HG03469 (cell line): ENCODE results near the gene HSFX4.
"Not testable (repeated sequence)": the region's sequence is repeated elsewhere in the genome, so short reads cannot be mapped to it uniquely, and the experiment has no call there.

Source experiments
- ATAC-seq: cut with Tn5 transposase; IDR thresholded peaks from one replicate; pipeline ENCODE4 v1.9.1; 2021; ENCODE audit warnings: mild to moderate bottlenecking, moderate library complexity, moderate number of reproducible peaks; ENCODE audit not compliant: unreplicated experiment

Gene HSFX4

DNA sequence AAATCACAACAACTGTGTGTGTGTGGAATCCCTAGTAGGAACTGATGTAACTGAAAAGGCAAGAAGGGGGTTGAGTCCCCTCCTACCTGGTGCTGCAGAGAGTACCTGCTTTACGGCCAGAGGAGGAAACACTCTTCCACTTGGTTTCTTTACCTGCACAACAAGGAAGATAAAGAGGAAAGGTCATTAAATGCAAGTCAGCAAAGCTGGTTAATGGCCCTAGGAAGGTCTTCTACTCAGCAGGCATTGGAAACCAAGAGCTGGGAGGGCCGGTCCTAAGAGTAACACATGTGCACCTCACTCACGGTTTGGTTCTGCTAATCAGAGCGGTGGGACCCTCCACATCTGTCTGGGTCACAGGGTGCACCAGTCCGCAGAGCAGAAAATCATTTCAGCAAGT, 8.0 kb downstream of the HSFX4 start:
- ATAC-seq = not testable (repeated sequence)

- ATAC-seq = no peak
Observed at GRCh38 chrX:149937871-149938426, 8.6 kb downstream of the HSFX4 start.

GRCh38 chrX:149938427-149938880, 9.1 kb downstream of the HSFX4 start, which contains the start of gene EOLA2:
EOLA2 (minus strand) TSS chrX:149938491; CDS start chrX:149933874, 4,617 bp downstream.
- peak; percentile 84 for ATAC-seq

DNA sequence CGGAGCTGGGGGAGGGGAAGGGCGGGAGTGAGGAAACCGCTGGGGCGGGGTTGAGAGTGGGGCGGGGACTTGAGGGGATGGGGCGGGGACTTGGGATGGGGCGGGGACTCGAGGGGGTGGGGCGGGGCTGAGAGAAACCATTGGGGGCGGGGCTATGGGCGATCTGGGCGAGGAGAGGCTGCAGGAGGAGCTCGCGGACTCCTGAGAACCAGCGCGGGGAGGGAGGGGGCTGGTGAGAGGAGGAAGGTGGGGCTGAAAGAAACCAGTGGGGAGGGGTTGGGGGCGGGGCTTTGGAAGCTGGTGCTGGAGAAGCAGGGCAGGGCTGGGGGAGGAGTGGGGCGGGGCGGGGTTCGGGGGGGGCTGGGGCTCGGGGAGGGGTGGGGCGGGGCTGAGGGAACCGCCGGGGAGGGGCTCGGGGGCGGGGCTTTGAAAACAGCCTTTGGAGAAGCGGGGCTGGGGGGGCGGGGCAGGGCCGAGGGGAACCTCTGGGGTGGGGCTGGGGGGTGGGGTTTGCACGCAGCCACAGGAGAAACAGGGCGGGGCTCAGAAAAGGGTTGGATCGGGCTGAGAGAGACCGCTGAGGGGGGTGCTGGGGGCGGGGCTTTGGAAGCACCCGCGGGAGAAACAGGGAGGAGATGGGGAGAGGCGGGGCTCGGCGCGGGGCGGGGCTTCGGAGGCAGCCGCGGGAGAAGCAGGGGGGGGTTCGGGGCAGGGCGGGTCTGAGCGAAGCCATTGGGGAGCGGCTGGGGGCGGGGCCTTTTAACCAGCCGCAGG, 9.7 kb downstream of the HSFX4 start:
- no peak for ATAC-seq

DNA sequence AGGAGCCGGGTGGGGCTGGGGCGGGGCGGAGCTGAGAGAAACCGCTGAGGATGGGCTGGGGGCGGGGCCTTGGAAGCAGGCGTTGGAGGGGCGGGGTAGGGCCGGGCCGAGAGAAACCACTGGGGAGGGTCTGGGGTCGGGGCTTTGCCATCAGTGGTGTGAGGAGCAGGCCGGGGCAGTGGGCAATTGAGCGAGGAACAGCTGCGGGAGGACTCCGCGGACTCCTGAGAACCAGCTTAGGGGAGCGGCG, 10.2 kb downstream of the HSFX4 start:
- no peak for ATAC-seq

- peak; percentile 28 for ATAC-seq
Observed at GRCh38 chrX:149939905-149940673, 10.7 kb downstream of the HSFX4 start.

GRCh38 chrX:149940674-149941024, 11.3 kb downstream of the HSFX4 start:
- ATAC-seq = not testable (repeated sequence)

DNA sequence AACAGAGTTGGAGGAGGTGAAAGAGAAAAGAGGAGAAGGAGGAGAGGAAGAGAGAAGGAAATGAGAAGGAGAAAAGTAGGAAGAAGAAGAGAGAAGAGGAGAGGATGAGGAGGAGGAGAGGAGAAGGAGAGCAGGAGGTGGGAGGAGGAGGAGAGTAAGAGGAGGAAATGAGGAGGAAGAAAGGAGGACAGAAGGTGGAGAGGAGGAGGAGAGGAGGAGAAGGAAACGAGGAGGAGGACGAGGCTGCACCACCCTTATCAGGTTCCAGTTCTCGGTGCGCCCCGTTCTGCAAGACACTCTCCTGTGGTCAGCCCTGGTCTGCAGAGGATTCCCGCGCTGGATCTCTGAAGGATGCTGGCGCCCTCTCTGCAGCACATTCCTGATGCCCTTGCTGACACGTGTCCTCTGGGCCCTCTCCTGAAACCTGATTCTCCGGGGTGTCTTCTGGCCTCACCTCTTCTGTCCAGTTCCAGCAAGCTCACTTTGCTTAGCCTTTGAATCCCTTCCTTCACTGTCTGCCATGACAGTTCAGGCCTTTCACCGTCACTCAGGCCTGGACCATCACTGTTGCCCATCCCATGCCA, 15.8 kb downstream of the HSFX4 start:
- ATAC-seq = not testable (repeated sequence)

DNA sequence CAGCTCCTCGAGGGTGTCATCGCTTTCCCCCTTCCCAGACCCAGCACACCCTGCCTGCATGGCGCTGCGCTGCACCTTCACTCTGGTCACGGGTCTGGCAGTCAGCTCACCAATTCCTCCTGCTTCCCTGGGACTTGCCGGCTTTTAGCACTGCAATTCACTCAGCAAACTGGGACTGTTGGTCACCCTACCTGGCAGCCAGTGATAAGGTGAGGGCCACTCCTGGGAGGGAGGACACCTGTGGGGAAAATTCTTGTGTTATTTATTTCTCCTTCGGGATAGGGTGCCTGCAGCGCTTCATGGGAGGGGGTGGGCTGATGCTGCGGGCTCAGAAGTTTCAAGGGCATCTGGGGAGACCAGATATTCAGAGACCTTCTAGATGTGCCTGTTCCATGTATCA, 16.4 kb downstream of the HSFX4 start:
- not testable (repeated sequence) for ATAC-seq

- ATAC-seq = not testable (repeated sequence)
Observed at GRCh38 chrX:149946932-149947331, 17.6 kb downstream of the HSFX4 start.

- ATAC-seq = no peak
Observed at GRCh38 chrX:149948016-149948415, 18.6 kb downstream of the HSFX4 start.

GRCh38 chrX:149949743-149950436, 20.5 kb downstream of the HSFX4 start:
- ATAC-seq = no peak

DNA sequence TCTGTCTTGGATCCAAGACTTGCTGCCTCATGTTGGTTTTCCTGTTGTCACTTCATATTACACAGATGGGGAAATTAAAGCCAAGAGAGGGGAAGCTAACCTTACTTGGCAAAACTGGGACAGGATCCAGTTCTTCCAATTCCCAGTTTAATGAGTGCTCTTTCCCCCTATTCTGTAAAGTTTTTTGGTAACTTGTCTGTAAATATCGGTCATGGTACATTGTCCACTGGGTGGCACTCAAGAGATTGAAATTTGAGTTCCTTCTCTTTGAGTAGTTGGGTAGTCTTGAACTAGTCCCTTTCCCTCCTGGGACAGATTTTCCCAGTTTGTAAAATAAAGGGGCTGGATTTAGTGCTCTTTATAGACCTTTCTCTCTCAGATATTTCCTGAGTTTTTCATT, 21.3 kb downstream of the HSFX4 start:
- ATAC-seq = no peak

- ATAC-seq = no peak
Observed at GRCh38 chrX:149961572-149961971, 32.2 kb downstream of the HSFX4 start.

GRCh38 chrX:149962010-149962409, 32.6 kb downstream of the HSFX4 start:
- ATAC-seq = no peak

- no peak for ATAC-seq
Observed at GRCh38 chrX:149962859-149963757, 33.7 kb downstream of the HSFX4 start.

DNA sequence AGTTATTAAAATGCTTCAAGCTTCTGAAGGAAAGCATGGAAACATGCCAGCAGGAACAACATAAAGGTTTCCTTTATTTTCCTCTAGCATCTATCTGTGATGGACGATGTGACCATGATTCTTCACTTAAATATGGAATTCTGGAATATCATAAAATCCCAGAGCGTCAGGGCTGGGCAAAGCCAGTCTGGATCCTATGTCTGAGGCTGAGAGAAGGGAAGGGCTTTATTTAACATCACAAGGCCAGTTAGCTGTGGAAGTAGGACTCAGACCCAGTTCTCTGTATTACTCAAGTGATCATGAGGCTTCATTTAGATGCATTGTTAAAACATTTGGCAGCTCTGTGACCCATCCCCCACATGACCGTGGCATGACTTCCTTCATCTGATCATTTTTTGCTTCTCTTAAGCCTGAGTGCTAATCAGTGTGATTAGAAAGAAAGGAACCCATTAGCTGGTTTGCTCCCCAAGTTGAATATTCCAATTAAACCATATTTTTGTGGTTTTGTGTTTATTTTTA, 49.8 kb downstream of the HSFX4 start:
- ATAC-seq = no peak
